Ishikawa (cell line): Measurements from ENCODE around the gene ECEL1.

ENCODE experiments used
- CEBPB ChIP-seq: IDR thresholded peaks from 2 replicates; pipeline ENCODE4 v1.6.1; 2012
- EGR1 ChIP-seq: IDR thresholded peaks from 2 replicates; pipeline ENCODE4 v1.6.1; 2012
- EP300 ChIP-seq: IDR thresholded peaks from 2 replicates; pipeline ENCODE4 v1.6.1; 2012; ENCODE audit warnings: borderline replicate concordance
- FOXM1 ChIP-seq: IDR thresholded peaks from 2 replicates; pipeline ENCODE4 v1.6.1; 2012; ENCODE audit warnings: low read depth, borderline replicate concordance
- RAD21 ChIP-seq: IDR thresholded peaks from 2 replicates; pipeline ENCODE4 v1.6.1; 2012; ENCODE audit warnings: low read depth
- TAF1 ChIP-seq: IDR thresholded peaks from 2 replicates; pipeline ENCODE4 v1.6.1; 2012; ENCODE audit warnings: low read depth, mild to moderate bottlenecking
- TCF12 ChIP-seq: IDR thresholded peaks from 2 replicates; pipeline ENCODE4 v1.6.1; 2012; ENCODE audit warnings: low read depth
- TEAD4 ChIP-seq: IDR thresholded peaks from 2 replicates; pipeline ENCODE4 v1.6.1; 2012
- YY1 ChIP-seq: IDR thresholded peaks from 2 replicates; pipeline ENCODE4 v1.6.1; 2012; ENCODE audit warnings: low read depth
- ZBTB7A ChIP-seq: IDR thresholded peaks from 2 replicates; pipeline ENCODE4 v1.6.1; 2012; ENCODE audit warnings: low read depth
- TF ChIP-seq, protein P1 (sequence below): IDR thresholded peaks from 2 replicates; pipeline ENCODE4 v1.6.1; 2012; ENCODE audit warnings: low read depth, mild to moderate bottlenecking
- TF ChIP-seq, protein P2 (sequence below): IDR thresholded peaks from 2 replicates; pipeline ENCODE4 v1.6.1; 2012

DNA sequence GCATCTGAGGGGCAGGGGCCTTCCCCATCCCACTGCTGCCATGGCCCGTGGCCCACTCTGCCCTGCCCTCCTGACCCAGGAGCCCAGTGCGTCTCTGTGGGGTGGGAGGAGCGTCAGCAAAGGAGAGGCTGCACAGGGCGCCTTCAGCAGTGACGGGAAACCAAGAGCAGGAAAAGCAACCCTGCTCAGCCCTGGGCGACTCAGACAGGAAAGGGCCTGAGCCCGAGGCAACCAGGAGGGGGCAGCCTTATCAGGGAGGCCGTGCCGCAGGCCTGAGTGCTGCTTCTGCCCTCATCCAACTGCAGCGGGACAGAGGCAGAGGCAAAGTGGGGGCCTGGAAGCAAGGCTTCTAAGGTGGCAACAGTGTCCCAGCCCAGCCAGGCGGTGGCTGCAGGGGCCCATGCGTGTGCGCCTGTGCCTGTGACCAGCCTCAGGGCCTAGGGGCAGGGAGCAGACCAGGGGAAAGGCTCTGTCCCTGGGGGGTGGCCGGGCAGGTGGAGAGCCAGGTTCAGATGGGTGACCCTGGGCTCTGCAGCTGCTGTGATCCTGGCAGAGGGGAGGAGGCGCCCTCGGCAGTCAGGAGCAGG lies 54.9 kb downstream of the ECEL1 start:
- TF ChIP-seq FOXM1 (no peak), TAF1 (no peak), CEBPB (no peak), YY1 (no peak), RAD21 (no peak), ZBTB7A (no peak), EP300 (no peak), EGR1 (no peak), TEAD4 (no peak), TCF12 (no peak)
- TF ChIP-seq, protein P1, sequence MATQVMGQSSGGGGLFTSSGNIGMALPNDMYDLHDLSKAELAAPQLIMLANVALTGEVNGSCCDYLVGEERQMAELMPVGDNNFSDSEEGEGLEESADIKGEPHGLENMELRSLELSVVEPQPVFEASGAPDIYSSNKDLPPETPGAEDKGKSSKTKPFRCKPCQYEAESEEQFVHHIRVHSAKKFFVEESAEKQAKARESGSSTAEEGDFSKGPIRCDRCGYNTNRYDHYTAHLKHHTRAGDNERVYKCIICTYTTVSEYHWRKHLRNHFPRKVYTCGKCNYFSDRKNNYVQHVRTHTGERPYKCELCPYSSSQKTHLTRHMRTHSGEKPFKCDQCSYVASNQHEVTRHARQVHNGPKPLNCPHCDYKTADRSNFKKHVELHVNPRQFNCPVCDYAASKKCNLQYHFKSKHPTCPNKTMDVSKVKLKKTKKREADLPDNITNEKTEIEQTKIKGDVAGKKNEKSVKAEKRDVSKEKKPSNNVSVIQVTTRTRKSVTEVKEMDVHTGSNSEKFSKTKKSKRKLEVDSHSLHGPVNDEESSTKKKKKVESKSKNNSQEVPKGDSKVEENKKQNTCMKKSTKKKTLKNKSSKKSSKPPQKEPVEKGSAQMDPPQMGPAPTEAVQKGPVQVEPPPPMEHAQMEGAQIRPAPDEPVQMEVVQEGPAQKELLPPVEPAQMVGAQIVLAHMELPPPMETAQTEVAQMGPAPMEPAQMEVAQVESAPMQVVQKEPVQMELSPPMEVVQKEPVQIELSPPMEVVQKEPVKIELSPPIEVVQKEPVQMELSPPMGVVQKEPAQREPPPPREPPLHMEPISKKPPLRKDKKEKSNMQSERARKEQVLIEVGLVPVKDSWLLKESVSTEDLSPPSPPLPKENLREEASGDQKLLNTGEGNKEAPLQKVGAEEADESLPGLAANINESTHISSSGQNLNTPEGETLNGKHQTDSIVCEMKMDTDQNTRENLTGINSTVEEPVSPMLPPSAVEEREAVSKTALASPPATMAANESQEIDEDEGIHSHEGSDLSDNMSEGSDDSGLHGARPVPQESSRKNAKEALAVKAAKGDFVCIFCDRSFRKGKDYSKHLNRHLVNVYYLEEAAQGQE, result no peak
- TF ChIP-seq, protein P2, sequence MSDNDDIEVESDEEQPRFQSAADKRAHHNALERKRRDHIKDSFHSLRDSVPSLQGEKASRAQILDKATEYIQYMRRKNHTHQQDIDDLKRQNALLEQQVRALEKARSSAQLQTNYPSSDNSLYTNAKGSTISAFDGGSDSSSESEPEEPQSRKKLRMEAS, result no peak
